Sigmoid colon (tissue), 7 donors: ENCODE measurements around the gene IDI2. TPM values are rescaled to one million over a fixed set of nuclear protein-coding genes. Genes with fewer than 3 reads are reported as not detected.
A peak's percentile ranks its signal among the peaks of the same experiment; 100 is the strongest.

Experiments
- DNase-seq: peaks from one replicate; pipeline ENCODE4 v3.0.0-alpha.2; 2019
- H3K27ac ChIP-seq, 4 donors: fragments of 200-600 bp; sonication (generic); one replicate each; pipeline ENCODE4 v1.5.1; 2016 to 2019; ENCODE audit warnings: mild to moderate bottlenecking in 1 of 4
- H3K27me3 ChIP-seq, 3 donors: fragments of 200-600 bp; sonication (generic); one replicate each; pipeline ENCODE4 v1.5.1; 2019; ENCODE audit warnings: mild to moderate bottlenecking in 1 of 3
- H3K36me3 ChIP-seq, 4 donors: fragments of 200-600 bp; sonication (generic); one replicate each; pipeline ENCODE4 v1.5.1; 2016 to 2019
- H3K4me1 ChIP-seq, 4 donors: fragments of 200-600 bp; sonication (generic); one replicate each; pipeline ENCODE4 v1.5.1; 2017 to 2019
- H3K4me3 ChIP-seq, 4 donors: fragments of 200-600 bp; sonication (generic); one replicate each; pipeline ENCODE4 v1.5.1; 2017 to 2019; ENCODE audit warnings: mild to moderate bottlenecking in 2 of 4, moderate library complexity in 1 of 4
- H3K9me3 ChIP-seq, 4 donors: fragments of 200-600 bp in 3 of 4; sonication (generic) in 3 of 4; one replicate each; pipeline versions ENCODE4 v1.5.1 to v1.6.1; 2013 to 2019
- EP300 ChIP-seq, 4 donors: sonication (generic); formaldehyde crosslinking; IDR thresholded peaks; one replicate each; pipeline ENCODE4 v1.6.1; 2017; ENCODE audit warnings: antibody characterized with exemption in 4 of 4
- POLR2A ChIP-seq, 2 donors: fragments of 450-650 bp; IDR thresholded peaks; one replicate each; pipeline ENCODE4 v1.6.1; 2016; ENCODE audit warnings: antibody characterized with exemption in 2 of 2, mild to moderate bottlenecking in 2 of 2, moderate library complexity in 2 of 2
- POLR2AphosphoS5 ChIP-seq, 4 donors: sonication (generic); formaldehyde crosslinking; IDR thresholded peaks; one replicate each; pipeline ENCODE4 v1.6.1; 2017; ENCODE audit warnings: antibody characterized with exemption in 4 of 4
- WGBS, 2 donors: extraction: QIAGEN DNeasy Blood & Tissue Kit; methylation state at CpG; one replicate each; pipeline ENCODE4 v1.1.7; 2013; 5-methylcytosine and 5-hydroxymethylcytosine counted together
- intact Hi-C: fragments of 100-400 bp; cut with DNase I; formaldehyde crosslinking; loops from one replicate; pipeline ENCODE4 v1.15.1; 2023
- polyA plus RNA-seq, 3 donors: library from polyadenylated mRNA; stranded (reverse); fragments of 200-250 nt; gene quantifications; one replicate each; pipeline ENCODE4 v1.2.3, GENCODE V29; 2013
- total RNA-seq, 4 donors: library from RNA; depleted of rRNA; stranded (reverse); fragments of >200 nt; gene quantifications; one replicate each; pipeline ENCODE4 v1.1.0, GENCODE V29; 2016
- TF ChIP-seq, protein P1 (sequence below), 4 experiments: fragments of 450-650 bp in 3 of 4; fragments of 200-600 bp in 1 of 4; IDR thresholded peaks; one replicate each; pipeline ENCODE4 v1.5.1; 2016 to 2019; ENCODE audit warnings: antibody characterized with exemption in 4 of 4, mild to moderate bottlenecking in 3 of 4, moderate library complexity in 2 of 4
- donor health status: healthy with polysubstance abuse.
- donor health status: Bipolar disorder and iron deficiency.
- donor health status: healthy.

Gene IDI2
- total and polyA plus RNA-seq, 7 donors: not detected

DNA sequence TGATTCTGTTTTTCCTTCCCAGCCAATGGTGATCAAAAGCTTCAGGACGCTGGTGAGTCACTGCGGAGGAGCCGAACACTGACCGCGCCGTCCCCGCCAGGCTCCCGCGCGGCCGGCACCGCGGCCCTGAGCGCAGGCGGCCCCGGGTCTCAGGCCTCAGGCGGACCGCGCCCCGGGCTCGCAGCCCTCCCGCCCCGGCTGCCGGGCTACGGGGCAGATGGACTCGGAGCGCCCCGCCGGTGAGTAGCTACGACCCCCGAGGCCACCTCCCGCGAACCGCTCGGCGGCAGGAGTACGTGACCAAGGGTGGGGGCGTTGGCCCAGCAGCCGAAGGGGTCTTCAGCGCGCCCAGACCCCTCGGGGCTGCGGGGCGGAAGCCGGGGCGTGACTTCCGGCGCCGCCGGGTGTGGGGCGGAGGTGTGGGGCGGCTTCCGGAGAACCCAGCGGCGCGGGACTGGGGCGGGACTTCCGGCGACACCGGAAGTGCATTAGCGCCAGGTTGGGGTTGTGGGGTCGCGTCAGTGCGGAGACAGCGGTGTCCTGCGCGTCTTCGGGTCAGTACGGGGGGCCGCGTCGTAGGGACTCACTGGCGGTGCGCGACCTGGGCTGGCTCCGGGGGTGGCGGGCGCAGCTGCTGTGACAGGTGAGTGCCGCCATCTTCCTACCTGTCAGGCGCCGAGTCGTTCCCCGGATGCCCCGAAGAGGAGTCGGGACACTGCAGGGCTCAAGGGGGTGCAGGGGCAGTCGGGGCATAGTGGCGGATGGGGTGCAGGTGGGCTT lies 30.9 kb upstream of the IDI2 start, which contains the start of gene WDR37:
WDR37 (plus strand) TSS at position 60 of the 780 bp plus-strand sequence. CDS start 15,771 bp downstream, outside the sequence.
- WGBS, 2 donors: 0% methylated on average over 87 of the region's 87 CpGs
- Histone ChIP-seq H3K4me1 (peaks cover 0 to 36% (median 25%) of the 10 kb centered on the region in 4 donors), H3K36me3 (peaks cover 0 to 28% (median 0%) of the 10 kb centered on the region in 4 donors), H3K9me3 (no peaks in the 10 kb centered on the region), H3K27me3 (no peaks in the 10 kb centered on the region), H3K4me3 (peak within 1 kb of the TSS; percentile 82 to 96 (median 92)), H3K27ac (peak within 1 kb of the TSS; percentile 93 to 100 (median 98))
- peak in 1 of 4 donors; percentile 22 for TF ChIP-seq EP300 (IDR thresholded peaks at IDR 0.05)
- peak; percentile 76 to 94 (median 85) for TF ChIP-seq POLR2AphosphoS5 (IDR thresholded peaks at IDR 0.05)
- TF ChIP-seq POLR2A (IDR thresholded peaks at IDR 0.05): peak; percentile 52 to 70
- TF ChIP-seq, protein P1, sequence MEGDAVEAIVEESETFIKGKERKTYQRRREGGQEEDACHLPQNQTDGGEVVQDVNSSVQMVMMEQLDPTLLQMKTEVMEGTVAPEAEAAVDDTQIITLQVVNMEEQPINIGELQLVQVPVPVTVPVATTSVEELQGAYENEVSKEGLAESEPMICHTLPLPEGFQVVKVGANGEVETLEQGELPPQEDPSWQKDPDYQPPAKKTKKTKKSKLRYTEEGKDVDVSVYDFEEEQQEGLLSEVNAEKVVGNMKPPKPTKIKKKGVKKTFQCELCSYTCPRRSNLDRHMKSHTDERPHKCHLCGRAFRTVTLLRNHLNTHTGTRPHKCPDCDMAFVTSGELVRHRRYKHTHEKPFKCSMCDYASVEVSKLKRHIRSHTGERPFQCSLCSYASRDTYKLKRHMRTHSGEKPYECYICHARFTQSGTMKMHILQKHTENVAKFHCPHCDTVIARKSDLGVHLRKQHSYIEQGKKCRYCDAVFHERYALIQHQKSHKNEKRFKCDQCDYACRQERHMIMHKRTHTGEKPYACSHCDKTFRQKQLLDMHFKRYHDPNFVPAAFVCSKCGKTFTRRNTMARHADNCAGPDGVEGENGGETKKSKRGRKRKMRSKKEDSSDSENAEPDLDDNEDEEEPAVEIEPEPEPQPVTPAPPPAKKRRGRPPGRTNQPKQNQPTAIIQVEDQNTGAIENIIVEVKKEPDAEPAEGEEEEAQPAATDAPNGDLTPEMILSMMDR (IDR thresholded peaks at IDR 0.05): no peak
- intact Hi-C loops: no loop called here
- peak; percentile 92 for DNase-seq

DNA sequence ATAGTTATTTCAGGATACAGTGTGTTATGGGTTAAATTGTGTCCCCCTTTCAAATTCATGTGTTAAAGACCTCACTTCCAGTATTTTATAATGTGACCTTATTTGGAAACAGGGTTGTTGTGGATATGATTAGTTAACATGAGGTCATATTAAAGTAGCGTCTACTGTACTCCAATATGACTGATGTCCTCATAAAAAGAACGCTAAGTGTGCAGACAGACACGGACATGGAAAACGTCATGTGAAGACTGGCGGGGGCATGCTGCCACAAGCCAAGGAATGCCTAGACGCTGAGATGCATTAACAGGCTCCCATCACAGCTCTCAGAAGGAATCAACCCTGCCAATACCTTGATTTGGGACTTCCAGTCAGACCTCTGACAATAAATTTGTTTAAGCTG lies 29.0 kb upstream of the IDI2 start:
- Histone ChIP-seq H3K27me3 (no peaks in the 10 kb centered on the region), H3K4me3 (peak overlapping the region in 1 of 4 donors; percentile 96), H3K9me3 (no peaks in the 10 kb centered on the region), H3K27ac (peak overlapping the region in 2 of 4 donors; percentile 93 to 100), H3K4me1 (peaks cover 0 to 52% (median 39%) of the 10 kb centered on the region in 4 donors), H3K36me3 (peaks cover 0 to 36% (median 0%) of the 10 kb centered on the region in 4 donors)
- peak in 1 of 4 donors; percentile 14 for TF ChIP-seq POLR2AphosphoS5 (IDR thresholded peaks at IDR 0.05)
- TF ChIP-seq, protein P1 (IDR thresholded peaks at IDR 0.05): no peak
- intact Hi-C loops: no loop called here
- DNase-seq: no peak
- 68 to 77% methylated on average over 6 of the region's 6 CpGs for WGBS, 2 donors

DNA sequence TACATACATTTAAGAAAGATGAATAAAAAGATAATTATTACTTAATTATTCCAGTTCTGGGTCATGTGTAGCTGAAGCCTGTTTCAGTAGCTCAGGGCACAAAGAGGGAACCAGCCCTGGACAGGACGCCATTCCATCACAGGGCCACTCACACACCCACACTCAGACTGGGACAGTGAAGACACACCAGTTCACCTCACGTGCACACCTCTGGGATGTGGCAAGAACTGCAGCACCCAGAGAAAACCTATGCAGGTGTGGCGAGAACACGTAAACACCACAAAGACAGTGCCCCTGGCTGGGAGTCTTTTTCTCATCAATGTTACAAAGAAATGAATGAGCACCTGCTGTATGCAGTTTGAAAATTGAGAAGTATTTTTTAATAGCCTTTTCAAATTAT lies 24.9 kb upstream of the IDI2 start:
- Histone ChIP-seq H3K4me1 (peaks cover 0 to 53% (median 41%) of the 10 kb centered on the region in 4 donors), H3K9me3 (no peaks in the 10 kb centered on the region), H3K27ac (peak overlapping the region in 3 of 4 donors; percentile 98 to 100 (median 99)), H3K4me3 (no peak overlapping the region), H3K36me3 (peaks cover 0 to 36% (median 0%) of the 10 kb centered on the region in 4 donors), H3K27me3 (no peaks in the 10 kb centered on the region)
- TF ChIP-seq POLR2AphosphoS5 (IDR thresholded peaks at IDR 0.05) (no peak), EP300 (IDR thresholded peaks at IDR 0.05) (no peak), POLR2A (IDR thresholded peaks at IDR 0.05) (no peak)
- TF ChIP-seq, protein P1 (IDR thresholded peaks at IDR 0.05): peak in 1 of 4 experiments; percentile 5
- DNase-seq: no peak
- 14 to 46% methylated on average over 4 of the region's 4 CpGs for WGBS, 2 donors
- intact Hi-C loops: no loop called here

DNA sequence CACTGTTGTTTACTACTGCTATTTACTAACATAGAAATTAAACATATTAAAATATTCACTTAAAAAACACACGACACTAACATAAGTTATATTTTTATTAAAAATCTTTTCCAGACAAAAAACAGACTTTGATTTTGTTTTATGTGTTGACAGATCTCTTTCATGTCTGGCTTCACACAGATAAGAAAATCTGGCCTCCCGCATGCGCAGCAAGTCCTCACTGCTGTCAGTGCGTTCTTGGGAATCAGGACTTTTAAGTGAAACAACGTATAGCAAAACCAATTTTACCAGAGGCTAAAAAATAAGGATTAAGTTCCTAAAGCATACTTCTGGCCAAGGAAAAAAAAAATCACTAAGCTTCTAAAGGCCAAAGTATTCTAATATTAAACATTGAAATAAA lies 24.5 kb upstream of the IDI2 start:
- no peaks in the 10 kb centered on the region for H3K27me3 ChIP-seq
- peak overlapping the region; percentile 98 to 100 (median 100) for H3K27ac ChIP-seq
- TF ChIP-seq, protein P1 (IDR thresholded peaks at IDR 0.05): no peak
- TF ChIP-seq POLR2AphosphoS5 (IDR thresholded peaks at IDR 0.05): no peak
- H3K4me3 ChIP-seq: peak overlapping the region in 3 of 4 donors; percentile 71 to 87 (median 73)
- H3K4me1 ChIP-seq: peaks cover 0 to 49% (median 37%) of the 10 kb centered on the region in 4 donors
- H3K36me3 ChIP-seq: peaks cover 0 to 36% (median 0%) of the 10 kb centered on the region in 4 donors
- no peak for DNase-seq
- no peaks in the 10 kb centered on the region for H3K9me3 ChIP-seq
- intact Hi-C loops: no loop called here
- WGBS, 2 donors: 9 to 37% methylated on average over 5 of the region's 5 CpGs
